K562 (cell line): Measurements from ENCODE around the gene GLIPR1L2. TPM values are rescaled to one million over a fixed set of nuclear protein-coding genes. Genes with fewer than 3 reads are reported as not detected.

Experiments
- ATAC-seq: fragments of 200-7000 bp; cut with Tn5 transposase; 3 replicates; pipeline ENCODE4 v1.9.1; 2020; ENCODE audit warnings: moderate library complexity
- BruUV-seq: library from RNA; stranded (reverse); fragments of 400-500 nt; replicated peaks from 2 replicates; lab custom pipeline; 2021; lab: Mats Ljungman, UMichigan
- CTCF ChIA-PET: fragments of 300-600 bp; formaldehyde crosslinking; extraction: SDS; loops from one replicate; lab custom pipeline; 2021; ENCODE audit warnings: low intra/inter-chr PET ratio; lab: Yijun Ruan, JAX
- POLR2A ChIA-PET: fragments of 300-600, 350-650 bp; sonication (Branson Sonifier 250); formaldehyde crosslinking; extraction: SDS; loops from one replicate; lab custom pipeline; 2021; ENCODE audit warnings: antibody characterized with exemption, inconsistent platforms; lab: Yijun Ruan, JAX
- DNase-seq, 4 experiments: peaks; one replicate each; pipeline versions ENCODE4 v3.0.0 to v3.0.0-alpha.2; 2011 to 2018; ENCODE audit warnings: low spot score in 3 of 4, mixed read lengths in 3 of 4; ENCODE audit errors: extremely low read depth in 1 of 4
- FAIRE-seq: peaks from 2 replicates; lab custom pipeline; 2011; peaks lifted over from hg19 to GRCh38; lab: Jason Lieb, UNC
- H2AFZ ChIP-seq: 2 replicates; pipeline ENCODE4 v1.6.0; 2011; ENCODE audit warnings: low read depth, low read length, control low read depth, inconsistent platforms
- H3K27ac ChIP-seq: fragments of 200-600 bp; 3 replicates; pipeline ENCODE4 v1.8.0; 2011; ENCODE audit warnings: low read depth, mild to moderate bottlenecking, control low read depth, inconsistent platforms, low read length, moderate library complexity, mixed read lengths; ENCODE audit errors: extremely low read depth
- H3K27me3 ChIP-seq, 2 experiments: fragments of 300-600 bp in 1 of 2; 2 replicates in 1 of 2; 3 replicates in 1 of 2; pipeline versions ENCODE4 v1.6.0 to v1.8.0; 2011; ENCODE audit warnings: inconsistent platforms in 2 of 2, low read length in 2 of 2, mild to moderate bottlenecking in 1 of 2, mixed read lengths in 1 of 2, moderate library complexity in 1 of 2; ENCODE audit not compliant: control insufficient read depth in 2 of 2, insufficient read depth in 2 of 2
- H3K36me3 ChIP-seq: fragments of 300-600 bp; 3 replicates; pipeline ENCODE4 v1.8.0; 2011; ENCODE audit warnings: mild to moderate bottlenecking, low read length, inconsistent platforms; ENCODE audit not compliant: control insufficient read depth, insufficient read depth
- H3K4me1 ChIP-seq, 2 experiments: fragments of 200-600 bp in 1 of 2; replicated peaks in 1 of 2; 2 replicates in 1 of 2; 3 replicates in 1 of 2; pipeline versions ENCODE4 v1.5.1 to v1.8.0; 2011; ENCODE audit warnings: inconsistent platforms in 2 of 2, low read length in 2 of 2, mild to moderate bottlenecking in 1 of 2, mixed read lengths in 1 of 2, moderate library complexity in 1 of 2; ENCODE audit not compliant: control insufficient read depth in 2 of 2, insufficient read depth in 2 of 2
- H3K4me2 ChIP-seq: 2 replicates; pipeline ENCODE4 v1.6.1; 2011; ENCODE audit warnings: low read length, control low read depth, inconsistent platforms, mixed read lengths; ENCODE audit not compliant: insufficient read depth
- H3K4me3 ChIP-seq: fragments of 200-600 bp; sonication (generic), shearing (Covaris generic); 2 replicates; pipeline ENCODE4 v1.5.1; 2016; ENCODE audit warnings: control low read depth, inconsistent platforms
- H3K79me2 ChIP-seq: fragments of 200-600 bp; 3 replicates; pipeline ENCODE4 v1.8.0; 2011; ENCODE audit warnings: low read length, inconsistent platforms; ENCODE audit not compliant: control insufficient read depth, insufficient read depth
- H3K9ac ChIP-seq, 2 experiments: 2 replicates each; pipeline versions ENCODE4 v1.6.0 to v1.6.1; 2011; ENCODE audit warnings: low read depth in 2 of 2, low read length in 2 of 2, control low read depth in 1 of 2, inconsistent platforms in 1 of 2, mild to moderate bottlenecking in 1 of 2, mixed read lengths in 1 of 2; ENCODE audit not compliant: insufficient read depth in 1 of 2
- H3K9me1 ChIP-seq: one replicate; pipeline ENCODE4 v1.6.0; 2011; ENCODE audit warnings: inconsistent platforms, mild to moderate bottlenecking, low read length, moderate library complexity; ENCODE audit not compliant: control insufficient read depth, insufficient read depth
- H3K9me3 ChIP-seq: replicated peaks from 2 replicates; pipeline ENCODE4 v1.5.1; 2011; ENCODE audit warnings: low read depth, low read length, inconsistent platforms; ENCODE audit not compliant: control insufficient read depth, insufficient read depth
- H4K20me1 ChIP-seq: replicated peaks from 2 replicates; pipeline ENCODE4 v1.6.1; 2011; ENCODE audit warnings: low read length, inconsistent platforms, mixed read lengths; ENCODE audit not compliant: control insufficient read depth, insufficient read depth
- CBX5 ChIP-seq: IDR thresholded peaks from 2 replicates; pipeline ENCODE4 v1.6.1; 2014; ENCODE audit warnings: low read depth, borderline replicate concordance
- CREM ChIP-seq: IDR thresholded peaks from 2 replicates; pipeline ENCODE4 v1.6.1; 2014; ENCODE audit warnings: antibody characterized with exemption, low read depth
- FOXA3 ChIP-seq, 2 experiments: fragments of 450-650 bp in 1 of 2; sonication (generic) in 1 of 2; formaldehyde crosslinking; IDR thresholded peaks in 1 of 2; conservative IDR thresholded peaks in 1 of 2; 2 replicates each; pipeline versions ENCODE4 v1.4.0 to v1.8.0; 2020 to 2022; ENCODE audit warnings: mild to moderate bottlenecking in 2 of 2, missing genetic modification reagents in 1 of 2
- LEF1 ChIP-seq: fragments of 450-650 bp; IDR thresholded peaks from 2 replicates; pipeline ENCODE4 v1.6.1; 2016; ENCODE audit warnings: mild to moderate bottlenecking
- ZNF165 ChIP-seq: fragments of 250-450 bp; sonication (Bioruptor Pico); IDR thresholded peaks from 2 replicates; pipeline ENCODE4 v1.4.0; 2020; ENCODE audit warnings: borderline replicate concordance
- WGBS: fragments of 100-300 bp; shearing (Covaris generic); methylation state at CpG from one replicate; pipeline ENCODE4 v1.1.6; 2016; ENCODE audit warnings: low coverage, mixed read lengths; ENCODE audit not compliant: insufficient coverage; ENCODE audit errors: missing lambda C conversion rate; 5-methylcytosine and 5-hydroxymethylcytosine counted together
- in situ Hi-C: fragments of 300-500 bp; cut with MboI; formaldehyde crosslinking; loops from 4 replicates; pipeline ENCODE4 v1.15.0; 2018; ENCODE audit warnings: inconsistent platforms, mixed read lengths
- intact Hi-C: fragments of 100-400 bp; cut with micrococcal nuclease; formaldehyde crosslinking; loops from 2 replicates; pipeline ENCODE4 v1.14.2; 2022
- polyA plus RNA-seq, 8 experiments: library from polyadenylated mRNA; depleted of rRNA in 4 of 8; stranded (reverse) in 5 of 8; unstranded in 3 of 8; fragments of >200 nt; fragmentation: Nextera tagmentation in 2 of 8; fragmentation: Illumina TruSeq in 1 of 8; extraction: Ambion mirVana in 2 of 8; extraction: Trizol in 1 of 8; gene quantifications; 2 replicates each; pipeline versions ENCODE4 v1.2.1 to v1.2.3, GENCODE V29; 2011 to 2014; ENCODE audit warnings: inconsistent platforms in 1 of 8, missing spikeins in 1 of 8
- total RNA-seq, 7 experiments: library from RNA; depleted of rRNA in 6 of 7; stranded (reverse); fragments of >200 nt in 6 of 7; fragmentation: Illumina TruSeq in 2 of 7; extraction: Trizol in 2 of 7; gene quantifications; 2 replicates each; pipeline versions ENCODE4 v1.2.1 to v1.2.3, GENCODE V29; 2011 to 2021; ENCODE audit warnings: low replicate concordance in 1 of 7
- TF ChIP-seq, protein P1 (sequence below): fragments of 250-450 bp; sonication (Bioruptor Pico); IDR thresholded peaks from 2 replicates; pipeline ENCODE4 v1.8.0; 2021; ENCODE audit warnings: mild to moderate bottlenecking, moderate library complexity

GLIPR1L2 gene
- total and polyA plus RNA-seq, 9 of the 15 experiments (the other 6 are each of a cell fraction or from before 2014, with no cell fraction given) = not detected

DNA sequence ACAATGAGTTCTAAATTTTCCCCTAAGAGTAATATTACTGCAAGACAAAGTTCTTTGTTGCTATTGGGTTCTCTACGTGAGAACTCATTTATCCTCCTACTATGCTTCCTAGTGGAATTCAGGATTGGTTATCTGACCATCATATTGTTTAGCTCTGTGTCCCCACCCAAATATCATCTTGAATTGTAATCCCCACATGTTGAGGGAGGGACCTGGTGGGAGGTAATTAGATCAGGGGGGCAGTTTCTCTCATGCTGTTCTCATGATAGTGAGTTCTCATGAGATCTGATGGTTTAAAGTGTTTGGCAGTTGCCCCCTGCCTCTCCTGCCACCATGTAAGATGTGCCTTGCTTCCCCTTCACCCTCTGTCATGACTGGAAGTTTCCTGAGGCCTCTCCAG lies 36.6 kb downstream of the GLIPR1L2 start:
- ChIA-PET POLR2A (no interaction called here), CTCF (interaction anchor here (0.6 kb wide), 1 partner anchor 743 kb away, joined by 3 read pairs; no protein-coding TSS in a partner anchor)
- H3K27ac ChIP-seq = no peak overlapping the region
- no TSS peak for BruUV-seq
- H3K4me1 ChIP-seq = no peaks in the 10 kb centered on the region
- WGBS = 0% methylated on average over 1 of the region's 1 CpG
- H3K4me2 ChIP-seq = no peak overlapping the region
- ATAC-seq (no peak), FAIRE-seq (no peak), DNase-seq (no peak)
- in situ Hi-C loops (no loop called here), intact Hi-C loops (no loop called here)
- no peaks in the 10 kb centered on the region; the same call in none of the 2 replicates for H3K9me3 ChIP-seq
- H2AFZ ChIP-seq = no peak overlapping the region
- H3K27me3 ChIP-seq = no peaks in the 10 kb centered on the region
- H3K9me1 ChIP-seq = no peaks in the 10 kb centered on the region
- H3K4me3 ChIP-seq = no peak overlapping the region
- H3K79me2 ChIP-seq = no peaks in the 10 kb centered on the region
- no peaks in the 10 kb centered on the region for H4K20me1 ChIP-seq
- H3K9ac ChIP-seq = no peak overlapping the region
- TF ChIP-seq ZNF165 (no peak), LEF1 (no peak), CREM (no peak)
- TF ChIP-seq, protein P1, sequence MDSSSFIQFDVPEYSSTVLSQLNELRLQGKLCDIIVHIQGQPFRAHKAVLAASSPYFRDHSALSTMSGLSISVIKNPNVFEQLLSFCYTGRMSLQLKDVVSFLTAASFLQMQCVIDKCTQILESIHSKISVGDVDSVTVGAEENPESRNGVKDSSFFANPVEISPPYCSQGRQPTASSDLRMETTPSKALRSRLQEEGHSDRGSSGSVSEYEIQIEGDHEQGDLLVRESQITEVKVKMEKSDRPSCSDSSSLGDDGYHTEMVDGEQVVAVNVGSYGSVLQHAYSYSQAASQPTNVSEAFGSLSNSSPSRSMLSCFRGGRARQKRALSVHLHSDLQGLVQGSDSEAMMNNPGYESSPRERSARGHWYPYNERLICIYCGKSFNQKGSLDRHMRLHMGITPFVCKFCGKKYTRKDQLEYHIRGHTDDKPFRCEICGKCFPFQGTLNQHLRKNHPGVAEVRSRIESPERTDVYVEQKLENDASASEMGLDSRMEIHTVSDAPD (CRISPR knock-in tag) = no peak
- no peaks in the 10 kb centered on the region for H3K36me3 ChIP-seq

DNA sequence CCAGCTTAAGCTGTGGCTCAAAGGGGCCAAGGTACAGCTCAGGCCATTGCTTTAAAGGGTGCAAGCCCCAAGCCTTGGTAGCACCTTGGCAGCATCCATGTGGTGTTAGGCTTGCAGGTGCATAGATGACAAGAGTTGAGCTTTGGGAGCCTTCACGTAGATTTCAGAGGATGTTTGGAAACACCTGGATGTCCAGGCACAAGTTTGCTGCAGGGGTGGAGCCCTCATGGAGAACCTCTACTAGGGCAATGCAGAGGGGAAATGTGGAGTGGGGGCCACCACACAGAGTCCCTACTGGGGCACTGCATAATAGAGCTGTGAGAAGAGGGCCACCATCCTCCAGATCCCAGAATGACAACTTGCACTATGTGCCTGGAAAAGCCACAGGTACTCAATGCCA lies 37.9 kb downstream of the GLIPR1L2 start:
- intact Hi-C loops (no loop called here), in situ Hi-C loops (no loop called here)
- TF ChIP-seq FOXA3 (CRISPR knock-in tag; conservative IDR thresholded peaks at IDR 0.05 in 1 of 2, IDR thresholded peaks at IDR 0.05 in 1 of 2) (no peak), CBX5 (peak; percentile 68; the same call in 1 of the 2 replicates)
- H3K36me3 ChIP-seq = no peaks in the 10 kb centered on the region
- H4K20me1 ChIP-seq = no peaks in the 10 kb centered on the region
- no peaks in the 10 kb centered on the region; the same call in none of the 2 replicates for H3K9me3 ChIP-seq
- no peaks in the 10 kb centered on the region for H3K27me3 ChIP-seq
- H3K4me3 ChIP-seq = no peak overlapping the region
- H2AFZ ChIP-seq = no peak overlapping the region
- no peaks in the 10 kb centered on the region for H3K4me1 ChIP-seq
- H3K9me1 ChIP-seq = no peaks in the 10 kb centered on the region
- no peak overlapping the region for H3K9ac ChIP-seq
- WGBS = 0% methylated on average over 1 of the region's 1 CpG
- no peaks in the 10 kb centered on the region for H3K79me2 ChIP-seq
- FAIRE-seq = no peak
- ChIA-PET CTCF (no interaction called here), POLR2A (no interaction called here)
- no peak for DNase-seq
- no peak overlapping the region for H3K27ac ChIP-seq
- no peak for ATAC-seq
- H3K4me2 ChIP-seq = no peak overlapping the region
- no TSS peak for BruUV-seq
